Transverse colon (tissue), 4 donors: Measurements from ENCODE around the gene PDZD7. TPM values are rescaled to one million over a fixed set of nuclear protein-coding genes. Genes with fewer than 3 reads are reported as not detected.

Experiments
- DNase-seq: peaks from one replicate; pipeline ENCODE4 v3.0.0-alpha.2; 2019
- H3K27ac ChIP-seq, 4 donors: fragments of 200-600 bp; sonication (generic); 2 replicates each; pipeline ENCODE4 v1.5.1; 2016 to 2018; ENCODE audit warnings: inconsistent platforms in 4 of 4
- H3K27me3 ChIP-seq: fragments of 200-600 bp; sonication (generic); 2 replicates; pipeline ENCODE4 v1.5.1; 2017; ENCODE audit warnings: inconsistent platforms
- H3K36me3 ChIP-seq, 4 donors: fragments of 200-600 bp; sonication (generic); 2 replicates each; pipeline ENCODE4 v1.5.1; 2017 to 2019; ENCODE audit warnings: inconsistent platforms in 4 of 4
- H3K4me1 ChIP-seq, 4 donors: fragments of 200-600 bp; sonication (generic); 2 replicates each; pipeline ENCODE4 v1.5.1; 2017 to 2020; ENCODE audit warnings: inconsistent platforms in 4 of 4
- H3K4me3 ChIP-seq, 4 donors: fragments of 200-600 bp; sonication (generic); 1 replicate in 1 of 4; 2 replicates in 3 of 4; pipeline versions ENCODE4 v1.5.1 to v1.6.1; 2017 to 2019; ENCODE audit warnings: inconsistent platforms in 4 of 4
- H3K9me3 ChIP-seq, 2 donors: fragments of 200-600 bp; sonication (generic); 2 replicates each; pipeline ENCODE4 v1.5.1; 2017 to 2019; ENCODE audit warnings: inconsistent platforms in 2 of 2
- EP300 ChIP-seq: sonication (generic); formaldehyde crosslinking; IDR thresholded peaks from one replicate; pipeline ENCODE4 v1.6.1; 2017; ENCODE audit warnings: antibody characterized with exemption, low read depth
- POLR2A ChIP-seq: fragments of 450-650 bp; IDR thresholded peaks from one replicate; pipeline ENCODE4 v1.6.1; 2016; ENCODE audit warnings: antibody characterized with exemption, mild to moderate bottlenecking, moderate library complexity
- POLR2AphosphoS5 ChIP-seq, 3 donors: sonication (generic); formaldehyde crosslinking; IDR thresholded peaks; one replicate each; pipeline ENCODE4 v1.6.1; 2016; ENCODE audit warnings: antibody characterized with exemption in 3 of 3
- WGBS, 2 donors: methylation state at CpG; one replicate each; pipeline ENCODE4 v1.1.5; 2018; ENCODE audit warnings: low coverage in 1 of 2; 5-methylcytosine and 5-hydroxymethylcytosine counted together
- in situ Hi-C, 4 donors: fragments of 200-750 bp; cut with MboI; loops; one replicate each; pipeline versions ENCODE4 v1.15.0 to v1.15.1; 2017; ENCODE audit warnings: low sequenced_read_pairs in 3 of 4, low pct_ligation_motif_present in 1 of 4, low pct_unique_long_range_greater_than_20kb in 1 of 4
- intact Hi-C: fragments of 100-400 bp; cut with DNase I; formaldehyde crosslinking; loops from one replicate; pipeline ENCODE4 v1.15.1; 2023; ENCODE audit warnings: low total_unique reads
- total RNA-seq, 4 donors: library from RNA; depleted of rRNA; stranded (reverse); fragments of >200 nt; gene quantifications; one replicate each; pipeline ENCODE4 v1.1.0, GENCODE V29; 2016
- TF ChIP-seq, protein P1 (sequence below), 5 experiments: fragments of 200-600 bp in 3 of 5; fragments of 450-650 bp in 2 of 5; sonication (generic) in 3 of 5; IDR thresholded peaks; 1 replicate in 2 of 5; 2 replicates in 3 of 5; pipeline ENCODE4 v1.5.1; 2016 to 2017; ENCODE audit warnings: antibody characterized with exemption in 5 of 5, inconsistent platforms in 3 of 5, mild to moderate bottlenecking in 2 of 5, moderate library complexity in 1 of 5

Gene PDZD7
- 1 to 10 TPM in 1 of 4 donors, under 1 TPM in 2, not detected in 1; 0.27 to 2.0 (median 0.64) TPM for total RNA-seq

DNA sequence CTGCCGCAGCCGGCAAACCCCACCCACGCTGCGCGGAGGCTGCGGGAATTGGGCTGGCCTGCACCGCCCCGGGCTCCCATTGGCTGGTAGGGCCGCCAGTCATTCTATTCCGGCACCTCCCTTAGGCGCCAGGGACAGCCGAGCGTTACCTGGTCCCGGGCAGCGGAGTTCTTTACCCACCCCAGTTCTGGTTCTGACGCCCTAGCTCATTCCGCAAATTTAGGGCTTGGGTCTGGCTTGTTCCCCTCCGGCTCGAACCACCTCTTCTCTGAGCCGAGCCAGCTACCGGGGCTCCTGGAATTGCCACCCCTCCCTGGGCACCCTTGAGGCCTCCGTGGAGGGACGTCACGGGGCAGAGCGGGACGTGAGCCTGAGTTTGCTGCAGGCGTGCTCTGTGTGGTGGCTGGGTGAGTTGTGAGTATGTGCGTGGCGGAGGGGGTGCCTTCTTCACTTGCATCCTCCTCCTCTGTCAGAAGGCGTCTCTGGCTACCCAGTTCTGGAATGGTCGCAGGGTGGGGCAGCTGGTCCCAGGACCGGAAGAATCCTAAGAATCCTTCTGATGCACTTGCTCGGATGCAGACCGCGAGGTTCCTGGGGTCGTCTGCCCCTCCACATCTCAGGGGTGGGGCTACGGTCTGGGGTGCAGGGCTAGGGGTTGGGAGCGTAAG, at the start of gene PDZD7, which contains the start of gene SFXN3:
Gene PDZD7 (minus strand): TSS at position 2 of the 668 bp plus-strand sequence. CDS start 910 bp downstream, outside the sequence.
Gene SFXN3 (plus strand): TSS at position 107 of the 668 bp plus-strand sequence. CDS start 3,461 bp downstream, outside the sequence.
- intact Hi-C loops: no loop called here
- peak within 1 kb of the TSS; percentile 91 to 97 (median 95) for H3K27ac ChIP-seq
- no peaks in the 10 kb centered on the region for H3K27me3 ChIP-seq
- peak within 1 kb of the TSS; percentile 50 to 76 (median 60) for H3K4me3 ChIP-seq
- in situ Hi-C loops: no loop called here
- H3K36me3 ChIP-seq: no peaks in the 10 kb centered on the region
- WGBS, 2 donors: 0% methylated on average over 35 of the region's 38 CpGs; no CpG with 5 or more reads in 1 of the 2 donors
- TF ChIP-seq POLR2AphosphoS5 (IDR thresholded peaks at IDR 0.05) (peak; percentile 59 to 72 (median 70)), POLR2A (peak; percentile 65), EP300 (no peak)
- TF ChIP-seq, protein P1, sequence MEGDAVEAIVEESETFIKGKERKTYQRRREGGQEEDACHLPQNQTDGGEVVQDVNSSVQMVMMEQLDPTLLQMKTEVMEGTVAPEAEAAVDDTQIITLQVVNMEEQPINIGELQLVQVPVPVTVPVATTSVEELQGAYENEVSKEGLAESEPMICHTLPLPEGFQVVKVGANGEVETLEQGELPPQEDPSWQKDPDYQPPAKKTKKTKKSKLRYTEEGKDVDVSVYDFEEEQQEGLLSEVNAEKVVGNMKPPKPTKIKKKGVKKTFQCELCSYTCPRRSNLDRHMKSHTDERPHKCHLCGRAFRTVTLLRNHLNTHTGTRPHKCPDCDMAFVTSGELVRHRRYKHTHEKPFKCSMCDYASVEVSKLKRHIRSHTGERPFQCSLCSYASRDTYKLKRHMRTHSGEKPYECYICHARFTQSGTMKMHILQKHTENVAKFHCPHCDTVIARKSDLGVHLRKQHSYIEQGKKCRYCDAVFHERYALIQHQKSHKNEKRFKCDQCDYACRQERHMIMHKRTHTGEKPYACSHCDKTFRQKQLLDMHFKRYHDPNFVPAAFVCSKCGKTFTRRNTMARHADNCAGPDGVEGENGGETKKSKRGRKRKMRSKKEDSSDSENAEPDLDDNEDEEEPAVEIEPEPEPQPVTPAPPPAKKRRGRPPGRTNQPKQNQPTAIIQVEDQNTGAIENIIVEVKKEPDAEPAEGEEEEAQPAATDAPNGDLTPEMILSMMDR (IDR thresholded peaks at IDR 0.05): no peak
- DNase-seq: peak; percentile 98
- H3K4me1 ChIP-seq: peaks cover 10 to 29% (median 20%) of the 10 kb centered on the region in 4 donors
- no peaks in the 10 kb centered on the region for H3K9me3 ChIP-seq

- in situ Hi-C loops (no loop called here), intact Hi-C loops (no loop called here)
- H3K4me3 ChIP-seq: no peak overlapping the region
- DNase-seq: no peak
- H3K27ac ChIP-seq: no peak overlapping the region
- no peaks in the 10 kb centered on the region for H3K4me1 ChIP-seq
- H3K36me3 ChIP-seq: no peaks in the 10 kb centered on the region
- H3K27me3 ChIP-seq: peaks cover 84% of the 10 kb centered on the region
- no peaks in the 10 kb centered on the region for H3K9me3 ChIP-seq
- TF ChIP-seq, protein P1 (IDR thresholded peaks at IDR 0.05): no peak
- no peak for TF ChIP-seq POLR2A
- no peak for TF ChIP-seq EP300
- TF ChIP-seq POLR2AphosphoS5 (IDR thresholded peaks at IDR 0.05): no peak
- WGBS, 2 donors: 67% methylated on average over 1 of the region's 1 CpG; no CpG with 5 or more reads in 1 of the 2 donors
Observed at GRCh38 chr10:101079874-101080273, 48.9 kb upstream of the PDZD7 start.

- Histone ChIP-seq H3K4me3 (no peak overlapping the region), H3K9me3 (no peaks in the 10 kb centered on the region), H3K36me3 (no peaks in the 10 kb centered on the region), H3K27ac (no peak overlapping the region), H3K4me1 (no peaks in the 10 kb centered on the region), H3K27me3 (peaks cover 89% of the 10 kb centered on the region)
- intact Hi-C loops (no loop called here), in situ Hi-C loops (no loop called here)
- no peak for TF ChIP-seq POLR2A
- no peak for TF ChIP-seq EP300
- TF ChIP-seq, protein P1 (IDR thresholded peaks at IDR 0.05): no peak
- TF ChIP-seq POLR2AphosphoS5 (IDR thresholded peaks at IDR 0.05): no peak
- no peak for DNase-seq
- 73 to 100% methylated on average over 2 to 5 of the region's 5 CpGs for WGBS, 2 donors
Observed at GRCh38 chr10:101076630-101077029, 45.7 kb upstream of the PDZD7 start.

DNA sequence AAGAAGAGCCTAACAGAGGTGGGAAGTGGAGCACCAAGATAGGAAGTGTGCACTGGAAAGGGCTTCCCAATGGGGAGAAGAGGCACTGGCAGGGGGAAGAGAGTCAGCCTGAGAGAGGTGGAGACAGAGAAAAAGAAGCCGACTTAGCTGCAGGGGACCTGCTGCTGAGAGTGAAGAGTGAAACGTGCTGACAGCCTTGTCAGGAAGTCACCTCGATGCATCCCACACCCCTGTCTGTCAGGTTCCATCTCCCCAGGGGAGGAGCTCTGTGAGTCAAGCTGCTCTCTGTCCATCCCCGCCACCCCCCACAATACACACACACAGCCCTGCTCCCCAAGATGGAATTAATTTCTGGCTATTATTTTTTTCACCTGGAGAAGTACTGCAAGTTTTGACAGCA, 44.8 kb upstream of the PDZD7 start:
- no peak for DNase-seq
- TF ChIP-seq POLR2AphosphoS5 (IDR thresholded peaks at IDR 0.05) (no peak), EP300 (no peak), POLR2A (no peak)
- TF ChIP-seq, protein P1 (IDR thresholded peaks at IDR 0.05): no peak
- Histone ChIP-seq H3K4me3 (no peak overlapping the region), H3K36me3 (no peaks in the 10 kb centered on the region), H3K27me3 (peaks cover 87% of the 10 kb centered on the region), H3K27ac (no peak overlapping the region), H3K9me3 (no peaks in the 10 kb centered on the region), H3K4me1 (no peaks in the 10 kb centered on the region)
- 10% methylated on average over 4 of the region's 4 CpGs; no CpG with 5 or more reads in 1 of the 2 donors for WGBS, 2 donors
- intact Hi-C loops: no loop called here
- in situ Hi-C loops: no loop called here
